ENCODE data around the gene PARVG.

Gene PARVG

DNA sequence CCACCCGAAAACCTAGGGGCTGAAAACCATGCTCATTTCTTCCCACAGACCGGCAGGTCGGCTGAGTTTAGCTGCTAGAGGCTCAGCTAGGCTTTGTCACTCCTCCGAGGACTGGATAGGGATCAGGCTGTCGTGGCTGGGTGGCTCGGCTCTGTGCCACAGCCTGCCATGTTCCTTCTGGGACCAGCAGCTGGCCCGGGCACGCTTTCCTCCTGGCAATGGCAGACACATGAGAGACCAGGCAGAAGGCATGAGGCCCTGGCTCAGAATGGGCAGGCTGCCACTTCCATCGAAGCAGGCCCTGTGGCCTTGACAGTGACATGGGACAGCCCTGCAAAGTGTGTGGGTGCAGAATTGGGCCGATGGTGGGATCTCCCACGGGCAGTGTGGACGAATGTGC lies 20.9 kb downstream of the PARVG start:
- H3K4me1 ChIP-seq (ENCODE audit: low read length) = peaks cover 5% of the 10 kb centered on the region
- H3K9ac ChIP-seq (ENCODE audit: low read length) = no peak overlapping the region
- H4K20me1 ChIP-seq (ENCODE audit: insufficient read depth, low read length) = no peaks in the 10 kb centered on the region
- no peak overlapping the region for H2AFZ ChIP-seq (ENCODE audit: low read depth, low read length)
- H3K27me3 ChIP-seq (ENCODE audit: low read depth, low read length) = peaks cover 39% of the 10 kb centered on the region
- H3K9me3 ChIP-seq (ENCODE audit: insufficient read depth, low read length) = no peaks in the 10 kb centered on the region
- TF ChIP-seq EZH2phosphoT487 (IDR thresholded peaks at IDR 0.05; ENCODE audit: low read depth) = no peak
- TF ChIP-seq, protein P1, sequence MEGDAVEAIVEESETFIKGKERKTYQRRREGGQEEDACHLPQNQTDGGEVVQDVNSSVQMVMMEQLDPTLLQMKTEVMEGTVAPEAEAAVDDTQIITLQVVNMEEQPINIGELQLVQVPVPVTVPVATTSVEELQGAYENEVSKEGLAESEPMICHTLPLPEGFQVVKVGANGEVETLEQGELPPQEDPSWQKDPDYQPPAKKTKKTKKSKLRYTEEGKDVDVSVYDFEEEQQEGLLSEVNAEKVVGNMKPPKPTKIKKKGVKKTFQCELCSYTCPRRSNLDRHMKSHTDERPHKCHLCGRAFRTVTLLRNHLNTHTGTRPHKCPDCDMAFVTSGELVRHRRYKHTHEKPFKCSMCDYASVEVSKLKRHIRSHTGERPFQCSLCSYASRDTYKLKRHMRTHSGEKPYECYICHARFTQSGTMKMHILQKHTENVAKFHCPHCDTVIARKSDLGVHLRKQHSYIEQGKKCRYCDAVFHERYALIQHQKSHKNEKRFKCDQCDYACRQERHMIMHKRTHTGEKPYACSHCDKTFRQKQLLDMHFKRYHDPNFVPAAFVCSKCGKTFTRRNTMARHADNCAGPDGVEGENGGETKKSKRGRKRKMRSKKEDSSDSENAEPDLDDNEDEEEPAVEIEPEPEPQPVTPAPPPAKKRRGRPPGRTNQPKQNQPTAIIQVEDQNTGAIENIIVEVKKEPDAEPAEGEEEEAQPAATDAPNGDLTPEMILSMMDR (IDR thresholded peaks at IDR 0.05; ENCODE audit: low read depth, low read length) = no peak
- no peak overlapping the region for H3K4me2 ChIP-seq (ENCODE audit: low read length)
- H3K4me3 ChIP-seq (ENCODE audit: low read length) = no peak overlapping the region
- no peak overlapping the region for H3K27ac ChIP-seq (ENCODE audit: low read length)
- no peaks in the 10 kb centered on the region for H3K79me2 ChIP-seq (ENCODE audit: low read length)
- no peaks in the 10 kb centered on the region for H3K36me3 ChIP-seq (replicated peaks; ENCODE audit: low read depth, low read length)

DNA sequence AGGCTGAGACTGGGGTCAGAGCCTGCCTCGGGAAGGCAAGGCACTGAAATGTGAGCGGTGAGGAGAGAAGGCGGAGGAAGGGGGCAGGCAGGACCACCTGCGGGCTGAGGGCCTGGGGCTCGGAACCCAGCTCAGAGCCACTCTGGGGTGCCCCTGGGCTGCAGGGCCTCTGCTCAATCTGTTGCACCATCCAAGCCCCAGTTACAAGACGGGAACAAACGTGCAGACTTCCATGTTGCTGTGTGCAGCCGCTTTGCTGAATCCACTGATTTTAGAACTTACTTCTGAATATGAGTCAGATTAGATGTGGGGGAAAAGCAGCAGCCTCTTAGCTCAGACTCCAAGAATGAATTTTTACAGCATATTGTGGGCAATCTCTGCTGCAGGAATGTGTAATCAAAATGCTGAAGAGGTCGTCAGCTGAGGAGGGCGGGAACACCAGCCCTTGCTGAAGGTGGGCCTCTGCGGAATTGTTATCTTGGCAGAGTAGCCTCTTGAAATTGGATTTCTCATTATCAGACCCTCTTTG lies 21.6 kb downstream of the PARVG start:
- no peaks in the 10 kb centered on the region for H3K36me3 ChIP-seq (replicated peaks; ENCODE audit: low read depth, low read length)
- H3K4me2 ChIP-seq (ENCODE audit: low read length) = no peak overlapping the region

DNA sequence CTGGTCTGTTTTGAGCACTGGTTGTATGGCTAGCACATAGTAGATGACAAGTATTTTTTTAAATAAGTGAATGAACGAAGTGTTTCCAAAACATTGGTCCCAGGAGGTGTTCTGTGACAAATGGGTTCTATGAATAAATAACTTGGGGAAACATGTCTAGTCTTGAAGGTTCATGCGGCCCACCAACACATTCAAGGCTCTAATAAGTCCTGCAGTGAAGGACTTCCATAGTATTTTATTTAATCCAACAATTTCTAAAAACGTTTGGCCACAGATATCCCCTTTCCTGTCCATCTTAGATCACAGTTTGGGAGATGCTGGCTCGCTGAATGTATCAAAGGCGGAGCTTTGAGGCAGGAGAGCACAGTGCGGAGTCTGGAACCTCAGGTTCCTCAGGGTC lies 22.5 kb downstream of the PARVG start:
- TF ChIP-seq EZH2phosphoT487 (IDR thresholded peaks at IDR 0.05; ENCODE audit: low read depth) = no peak
- TF ChIP-seq, protein P1 (IDR thresholded peaks at IDR 0.05; ENCODE audit: low read depth, low read length) = no peak
- H3K4me2 ChIP-seq (ENCODE audit: low read length) = no peak overlapping the region

More for the DNA sequence above, 21.6 kb downstream of the PARVG start:
- H3K4me1 ChIP-seq (ENCODE audit: low read length) = peaks cover 5% of the 10 kb centered on the region
- no peak overlapping the region for H3K9ac ChIP-seq (ENCODE audit: low read length)
- no peaks in the 10 kb centered on the region for H3K9me3 ChIP-seq (ENCODE audit: insufficient read depth, low read length)
- no peak overlapping the region for H3K4me3 ChIP-seq (ENCODE audit: low read length)
- TF ChIP-seq EZH2phosphoT487 (IDR thresholded peaks at IDR 0.05; ENCODE audit: low read depth) = no peak
- TF ChIP-seq, protein P1 (IDR thresholded peaks at IDR 0.05; ENCODE audit: low read depth, low read length) = no peak
- no peak overlapping the region for H3K27ac ChIP-seq (ENCODE audit: low read length)
- no peak overlapping the region for H2AFZ ChIP-seq (ENCODE audit: low read depth, low read length)
- H3K79me2 ChIP-seq (ENCODE audit: low read length) = no peaks in the 10 kb centered on the region
- no peaks in the 10 kb centered on the region for H4K20me1 ChIP-seq (ENCODE audit: insufficient read depth, low read length)
- peaks cover 37% of the 10 kb centered on the region for H3K27me3 ChIP-seq (ENCODE audit: low read depth, low read length)

DNA sequence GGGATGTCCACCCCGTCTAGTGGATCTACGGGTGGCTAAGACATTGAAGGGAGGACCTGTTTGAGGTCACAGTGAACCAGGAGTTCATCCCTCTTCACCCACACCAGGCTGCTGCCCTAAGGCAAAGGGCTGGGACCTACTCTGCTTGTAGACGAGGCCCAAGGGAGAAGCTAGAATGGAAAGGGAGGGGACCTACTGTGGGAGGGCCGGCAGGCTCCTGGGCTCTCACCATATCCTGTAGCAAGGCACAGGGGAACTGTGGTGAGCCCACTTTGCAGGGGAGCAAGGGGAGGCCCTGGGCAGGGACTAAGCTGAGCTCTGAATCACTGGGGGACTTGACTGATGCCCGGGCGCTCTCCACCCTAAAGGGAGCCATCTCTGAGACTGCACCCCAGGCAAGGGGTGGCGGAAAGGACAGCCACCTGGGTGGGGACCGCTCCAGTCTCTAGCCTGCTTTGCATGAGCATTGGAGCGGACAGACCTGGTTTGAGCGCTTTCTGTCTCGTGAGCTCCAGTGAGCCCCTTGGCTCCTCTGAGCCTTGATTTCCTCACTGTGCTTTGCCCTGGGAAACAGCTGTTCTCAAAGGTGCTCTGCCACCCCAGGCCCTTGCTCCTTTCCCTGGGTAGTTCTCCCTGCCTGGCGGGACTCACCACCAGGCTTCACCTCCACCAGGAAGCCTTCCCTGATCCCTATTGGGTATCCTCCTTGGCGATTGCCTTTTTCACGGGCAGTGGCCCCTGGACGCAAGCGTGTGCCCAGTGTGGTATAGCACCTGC lies 24.2 kb downstream of the PARVG start:
- Histone ChIP-seq H3K4me1 (ENCODE audit: low read length) (peaks cover 16% of the 10 kb centered on the region), H3K79me2 (ENCODE audit: low read length) (no peaks in the 10 kb centered on the region), H3K9me3 (ENCODE audit: insufficient read depth, low read length) (no peaks in the 10 kb centered on the region), H4K20me1 (ENCODE audit: insufficient read depth, low read length) (no peaks in the 10 kb centered on the region), H3K36me3 (replicated peaks; ENCODE audit: low read depth, low read length) (no peaks in the 10 kb centered on the region), H3K9ac (ENCODE audit: low read length) (no peak overlapping the region), H3K27me3 (ENCODE audit: low read depth, low read length) (peaks cover 33% of the 10 kb centered on the region), H2AFZ (ENCODE audit: low read depth, low read length) (no peak overlapping the region), H3K4me2 (ENCODE audit: low read length) (no peak overlapping the region), H3K4me3 (ENCODE audit: low read length) (no peak overlapping the region), H3K27ac (ENCODE audit: low read length) (no peak overlapping the region)
- TF ChIP-seq EZH2phosphoT487 (IDR thresholded peaks at IDR 0.05; ENCODE audit: low read depth) = no peak
- TF ChIP-seq, protein P1 (IDR thresholded peaks at IDR 0.05; ENCODE audit: low read depth, low read length) = no peak

More for the DNA sequence above, 22.5 kb downstream of the PARVG start:
- peaks cover 6% of the 10 kb centered on the region for H3K4me1 ChIP-seq (ENCODE audit: low read length)
- peaks cover 34% of the 10 kb centered on the region for H3K27me3 ChIP-seq (ENCODE audit: low read depth, low read length)
- no peaks in the 10 kb centered on the region for H3K9me3 ChIP-seq (ENCODE audit: insufficient read depth, low read length)
- no peaks in the 10 kb centered on the region for H3K79me2 ChIP-seq (ENCODE audit: low read length)
- no peak overlapping the region for H3K9ac ChIP-seq (ENCODE audit: low read length)
- H3K36me3 ChIP-seq (replicated peaks; ENCODE audit: low read depth, low read length) = no peaks in the 10 kb centered on the region
- H3K27ac ChIP-seq (ENCODE audit: low read length) = no peak overlapping the region
- H3K4me3 ChIP-seq (ENCODE audit: low read length) = no peak overlapping the region
- H4K20me1 ChIP-seq (ENCODE audit: insufficient read depth, low read length) = no peaks in the 10 kb centered on the region
- H2AFZ ChIP-seq (ENCODE audit: low read depth, low read length) = no peak overlapping the region

All from OCI-LY3 (cell line).